Measurements from ENCODE around the gene TCF15.

- TF ChIP-seq CTCF (IDR thresholded peaks at IDR 0.05; ENCODE audit: low read length) (no peak), EZH2 (IDR thresholded peaks at IDR 0.05; ENCODE audit: borderline replicate concordance, low read length) (no peak)
Observed at GRCh38 chr20:651713-652614, 41.9 kb upstream of the TCF15 start.

Data from OCI-LY1 (cell line).